GM21360 (cell line): ENCODE results near the gene ADGRG1.
"Not testable (repeated sequence)": the region's sequence is repeated elsewhere in the genome, so short reads cannot be mapped to it uniquely, and the experiment has no call there.

Source experiments
- ATAC-seq: cut with Tn5 transposase; IDR thresholded peaks from one replicate; pipeline ENCODE4 v1.9.1; 2021; ENCODE audit warnings: mild to moderate bottlenecking, moderate library complexity; ENCODE audit not compliant: unreplicated experiment

ADGRG1 gene

DNA sequence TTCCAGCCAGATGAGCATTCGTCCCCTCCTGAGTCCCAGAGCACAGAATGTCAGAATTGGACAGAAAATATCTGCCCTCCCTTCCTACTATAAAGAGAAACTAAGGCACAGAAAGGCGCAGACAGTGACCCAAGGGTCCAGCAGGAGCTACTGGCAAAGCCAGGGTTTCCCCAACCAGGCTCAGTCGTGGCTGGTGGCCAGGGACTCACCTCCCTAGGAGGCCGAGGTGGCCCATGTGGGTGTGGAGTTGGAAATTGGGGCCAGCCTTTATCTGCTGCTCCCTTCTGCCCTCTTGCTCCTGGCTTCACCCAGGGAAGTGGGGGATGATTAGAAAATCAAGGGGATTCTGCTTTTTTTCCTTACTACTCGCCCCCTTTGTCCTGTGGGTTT is 67.2 kb downstream of the ADGRG1 start:
- no peak for ATAC-seq

DNA sequence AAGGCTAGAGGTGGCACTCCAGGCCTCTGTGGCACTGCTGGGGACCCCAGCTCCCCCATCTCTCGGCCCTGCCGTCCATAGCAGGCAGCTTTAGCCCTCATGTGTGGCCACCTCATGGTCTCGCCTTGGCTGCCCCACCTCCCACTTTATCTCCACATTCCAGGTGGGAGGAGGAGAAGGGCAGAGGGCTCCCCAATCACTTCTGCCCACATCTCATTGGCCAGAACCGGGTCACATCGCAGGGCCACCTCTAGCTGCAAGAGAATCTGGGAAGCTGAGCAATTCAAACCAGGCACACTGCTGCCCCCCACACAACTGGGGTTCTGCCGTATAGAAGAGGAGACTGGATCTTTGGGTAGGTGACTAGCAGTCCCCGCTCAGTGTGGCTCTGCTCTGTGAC is 67.8 kb downstream of the ADGRG1 start:
- ATAC-seq = no peak

GRCh38 chr16:57697896-57698537 is 69.6 kb downstream of the ADGRG1 start:
- no peak for ATAC-seq

GRCh38 chr16:57698812-57699405 is 70.5 kb downstream of the ADGRG1 start:
- ATAC-seq = no peak

DNA sequence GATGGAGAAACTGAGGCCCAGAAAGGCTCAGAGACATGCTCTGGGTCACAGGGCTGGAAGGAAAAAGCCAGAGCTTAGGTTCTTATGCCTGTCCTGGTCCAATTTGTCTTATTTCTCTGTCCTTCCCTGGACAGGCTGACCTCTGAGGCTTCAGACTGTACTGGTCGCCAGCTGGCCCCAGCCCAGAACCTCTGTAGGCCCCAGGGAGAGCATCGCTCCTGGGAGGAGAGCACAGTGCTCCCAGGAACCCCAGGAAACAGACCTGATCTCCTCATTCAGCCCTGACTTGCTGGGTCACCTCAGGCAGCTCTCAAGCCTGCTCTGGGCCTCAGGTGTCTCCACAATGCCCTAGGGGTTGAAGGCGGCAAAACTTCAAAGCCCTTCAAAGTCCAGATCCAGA is 71.1 kb downstream of the ADGRG1 start:
- ATAC-seq = no peak

GRCh38 chr16:57699899-57700298 is 71.5 kb downstream of the ADGRG1 start:
- no peak for ATAC-seq

DNA sequence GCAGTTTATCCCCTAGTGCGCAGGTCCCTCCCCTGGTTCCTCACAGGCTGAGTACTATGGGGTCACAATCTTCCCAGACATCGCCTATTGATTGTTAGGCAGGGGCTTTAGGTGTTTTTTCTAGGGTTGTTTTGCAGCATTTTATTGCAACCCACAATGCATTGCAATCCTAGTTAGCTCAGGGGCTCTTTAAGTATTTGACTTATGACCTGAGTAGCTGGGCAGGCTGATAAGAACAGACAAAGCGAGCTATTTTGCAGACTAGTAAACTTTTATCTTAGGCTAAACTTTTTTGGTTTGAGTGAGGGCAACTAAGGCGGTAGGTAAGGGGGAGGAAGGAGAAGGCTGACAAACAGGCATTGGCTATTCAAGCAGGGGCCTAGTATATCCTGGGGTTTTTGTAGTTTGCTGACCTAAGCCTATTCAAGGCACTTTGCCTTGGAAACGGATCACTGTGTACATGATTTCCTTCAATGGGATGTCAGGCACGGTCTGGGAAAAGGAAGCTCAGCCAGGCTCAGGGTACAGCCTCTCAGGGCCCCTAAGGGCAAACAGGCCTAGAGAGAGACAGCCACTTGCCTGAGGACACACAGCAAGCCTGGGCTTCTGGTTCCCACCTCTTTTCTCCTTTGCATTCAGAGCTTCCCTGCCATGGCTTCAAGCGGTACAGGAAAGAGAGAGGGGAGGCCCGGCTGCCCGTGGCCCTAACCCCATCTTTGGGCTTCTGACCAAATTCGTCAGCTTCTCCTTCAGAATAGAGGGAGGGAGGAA is 72.5 kb downstream of the ADGRG1 start:
- no peak for ATAC-seq

- ATAC-seq = no peak
These were observed 73.4 kb downstream of the ADGRG1 start for GRCh38 chr16:57701759-57702371.

- no peak for ATAC-seq
These were observed 75.1 kb downstream of the ADGRG1 start for GRCh38 chr16:57703416-57704010.

DNA sequence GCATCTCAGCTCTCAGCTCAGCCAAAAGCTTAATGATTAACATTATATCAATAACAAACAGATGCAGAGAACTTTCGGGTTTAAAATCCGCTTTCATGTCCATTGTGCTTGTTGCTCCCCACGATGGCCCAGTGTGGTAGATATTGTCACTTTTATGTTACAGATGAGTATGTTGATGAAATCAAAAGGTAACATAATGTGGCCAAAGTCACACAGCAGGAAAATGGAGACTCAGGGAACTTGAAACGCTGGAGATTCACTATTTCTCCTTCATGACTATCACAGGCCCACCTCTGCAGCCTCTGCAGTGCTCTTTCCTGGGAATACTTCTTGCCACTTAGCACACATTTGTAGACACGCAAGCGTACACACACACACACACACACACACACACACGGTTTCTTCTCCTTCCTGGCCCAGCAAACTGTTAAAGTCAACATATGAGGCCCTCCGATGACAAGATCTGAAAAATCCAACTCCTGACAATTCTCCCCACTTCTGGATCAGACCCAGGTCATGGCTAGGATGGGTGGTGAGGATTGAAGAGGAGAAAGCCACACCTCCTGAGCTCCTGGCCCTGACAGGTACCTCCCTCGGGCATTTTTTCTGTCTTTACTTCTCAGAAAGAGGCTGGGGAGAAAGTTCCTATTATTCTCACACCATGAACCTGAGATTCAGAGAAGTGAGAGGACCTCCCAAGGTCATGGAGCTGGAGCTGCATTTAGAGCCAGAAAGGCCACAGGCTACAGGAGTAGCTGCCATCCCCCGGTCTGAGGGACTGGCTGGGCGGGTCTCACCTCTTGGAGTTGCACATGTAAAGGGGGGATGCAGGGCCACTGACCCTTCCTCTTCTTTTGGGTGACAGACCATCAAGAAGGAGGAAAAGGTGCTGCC is 75.8 kb downstream of the ADGRG1 start:
- ATAC-seq = no peak

GRCh38 chr16:57704905-57705852 is 76.7 kb downstream of the ADGRG1 start:
- no peak for ATAC-seq

GRCh38 chr16:57706717-57707116 is 78.3 kb downstream of the ADGRG1 start:
- ATAC-seq = no peak

DNA sequence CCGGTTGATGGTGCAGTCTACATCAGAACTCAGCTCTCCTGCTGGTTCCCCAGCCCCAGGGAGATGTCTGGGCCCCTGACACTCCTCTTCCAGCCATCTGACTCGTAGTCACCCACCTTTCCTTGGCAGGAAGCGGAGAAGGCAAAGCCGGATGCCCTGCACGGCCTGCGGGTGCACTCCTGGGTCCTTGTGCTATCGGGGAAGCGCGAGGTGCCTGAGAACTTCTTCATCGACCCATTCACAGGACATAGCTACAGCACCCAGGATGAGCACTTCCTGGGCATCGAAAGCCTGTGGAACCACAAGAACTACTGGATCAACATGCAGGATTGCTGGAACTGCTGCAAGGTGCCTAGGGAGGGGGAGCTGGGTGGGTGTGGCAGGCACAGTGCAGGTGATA is 78.9 kb downstream of the ADGRG1 start:
- no peak for ATAC-seq

- ATAC-seq = no peak
These were observed 79.7 kb downstream of the ADGRG1 start for GRCh38 chr16:57708168-57708567.

DNA sequence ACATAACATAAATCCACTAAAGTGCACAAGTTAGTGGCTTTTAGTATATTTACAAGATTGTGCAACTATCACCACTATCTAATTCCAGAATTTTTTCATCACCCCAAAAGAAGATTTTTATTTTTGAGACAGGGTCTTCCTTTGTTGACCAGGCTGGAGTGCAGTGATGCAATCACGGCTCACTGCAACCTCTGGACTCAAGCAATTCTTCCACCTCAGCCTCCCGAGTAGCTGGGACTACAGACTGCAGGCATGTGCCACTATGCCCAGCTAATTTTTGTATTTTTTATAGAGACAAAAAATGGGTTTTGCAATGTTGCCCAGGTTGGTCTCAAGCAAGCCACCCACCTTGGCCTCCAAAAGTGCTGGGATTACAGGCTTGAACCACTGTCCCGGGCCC is 81.2 kb downstream of the ADGRG1 start:
- ATAC-seq = no peak

DNA sequence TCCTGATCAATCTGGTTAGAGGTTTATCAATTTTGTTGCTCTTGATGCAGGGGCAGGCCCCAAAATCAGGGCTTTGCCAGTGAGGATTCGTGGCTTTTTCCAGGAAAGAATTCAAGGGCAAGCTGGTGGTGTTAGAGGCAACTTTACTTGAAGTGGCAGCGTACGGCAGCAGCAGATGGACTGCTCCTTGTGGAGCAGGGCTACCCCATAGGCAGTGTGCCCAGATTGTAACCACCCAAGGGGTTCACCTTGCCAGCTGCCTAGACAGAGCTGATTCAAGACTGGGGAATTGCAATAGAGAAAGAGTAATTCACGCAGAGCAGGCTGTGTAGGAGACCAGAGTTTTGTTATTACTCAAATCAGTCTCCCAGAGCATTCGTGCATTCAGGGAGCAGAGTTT is 82.9 kb downstream of the ADGRG1 start:
- ATAC-seq = no peak

- no peak for ATAC-seq
These were observed 83.6 kb downstream of the ADGRG1 start for GRCh38 chr16:57711993-57712392.

- not testable (repeated sequence) for ATAC-seq
These were observed 84.1 kb downstream of the ADGRG1 start for GRCh38 chr16:57712569-57712968.

- ATAC-seq = no peak
These were observed 85.2 kb downstream of the ADGRG1 start for GRCh38 chr16:57713596-57713995.
